GM12891 (cell line): ENCODE measurements around the gene HDAC9.
"Not testable (repeated sequence)": the region's sequence is repeated elsewhere in the genome, so short reads cannot be mapped to it uniquely, and the experiment has no call there.

Experiments
- DNase-seq: peaks from one replicate; pipeline ENCODE4 v3.0.0; 2011; ENCODE audit warnings: low spot score; ENCODE audit not compliant: insufficient read length
- FAIRE-seq: peaks from 2 replicates; lab custom pipeline; 2011; peaks lifted over from hg19 to GRCh38; lab: Jason Lieb, UNC
- PAX5 ChIP-seq: IDR thresholded peaks from 2 replicates; pipeline ENCODE4 v1.6.1; 2011; ENCODE audit warnings: low read length, moderate library complexity, mild to moderate bottlenecking; ENCODE audit not compliant: insufficient read depth, severe bottlenecking
- POLR2A ChIP-seq: IDR thresholded peaks from 2 replicates; pipeline ENCODE4 v1.6.1; 2011; ENCODE audit warnings: low read depth, low read length, control low read depth
- POLR2AphosphoS5 ChIP-seq: IDR thresholded peaks from 2 replicates; pipeline ENCODE4 v1.6.1; 2011; ENCODE audit warnings: low read depth, low read length, control low read depth
- POU2F2 ChIP-seq: IDR thresholded peaks from 2 replicates; pipeline ENCODE4 v1.6.1; 2011; ENCODE audit warnings: low read depth, mild to moderate bottlenecking, control low read depth, low read length, moderate library complexity
- SPI1 ChIP-seq: IDR thresholded peaks from 2 replicates; pipeline ENCODE4 v1.6.1; 2011; ENCODE audit warnings: low read depth, low read length, control low read depth
- TAF1 ChIP-seq: IDR thresholded peaks from 2 replicates; pipeline ENCODE4 v1.6.1; 2011; ENCODE audit warnings: low read depth, low read length, control low read depth

Gene HDAC9

GRCh38 chr7:19024261-19024660 is 528.7 kb downstream of the HDAC9 start:
- DNase-seq, result no peak
- TF ChIP-seq POU2F2 (no peak), PAX5 (no peak), SPI1 (no peak), POLR2AphosphoS5 (no peak), POLR2A (no peak), TAF1 (no peak)
- FAIRE-seq, result no peak

DNA sequence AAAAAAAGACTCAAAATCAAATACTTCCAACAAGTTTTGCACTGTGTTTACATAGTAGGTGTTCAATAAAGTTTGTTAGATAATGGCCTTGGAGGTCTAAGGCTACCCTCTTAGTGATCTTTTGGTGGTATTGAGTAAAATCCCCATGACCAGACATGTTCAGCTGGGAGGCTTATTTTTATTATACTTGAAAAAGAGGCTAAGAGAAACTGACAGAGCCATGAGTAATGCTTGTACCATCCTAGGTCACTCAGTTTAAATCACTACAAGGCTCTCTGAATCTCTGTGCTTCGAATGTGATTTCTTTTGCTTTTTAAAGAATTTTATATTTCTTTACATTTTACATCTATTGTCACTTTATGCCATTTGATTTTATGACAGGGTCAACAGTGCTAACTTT is 531.3 kb downstream of the HDAC9 start:
- no peak for FAIRE-seq
- no peak for DNase-seq
- TF ChIP-seq POU2F2 (no peak), SPI1 (no peak), PAX5 (no peak), TAF1 (no peak), POLR2AphosphoS5 (no peak), POLR2A (no peak)

DNA sequence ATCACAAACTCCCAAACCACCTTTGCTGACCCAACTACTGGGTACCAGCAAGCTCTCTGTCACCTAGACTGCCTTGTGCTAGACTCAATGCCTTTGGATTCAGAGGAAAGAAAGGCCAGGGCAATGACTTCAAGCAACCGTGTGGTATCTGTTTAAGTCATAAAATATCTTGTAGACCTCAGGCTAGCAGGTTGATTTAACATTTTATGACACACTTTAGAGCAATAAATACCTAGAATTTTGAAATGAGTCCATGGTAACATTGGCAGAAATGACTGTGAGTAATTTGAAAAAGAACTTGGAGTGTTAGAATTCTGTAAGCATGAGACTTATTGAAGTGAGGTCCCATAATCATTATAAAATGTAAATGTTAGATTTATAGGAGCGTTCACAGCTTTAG is 534.7 kb downstream of the HDAC9 start:
- DNase-seq (no peak), FAIRE-seq (no peak)
- TF ChIP-seq POU2F2 (no peak), TAF1 (no peak), SPI1 (no peak), POLR2A (no peak), PAX5 (no peak), POLR2AphosphoS5 (no peak)

DNA sequence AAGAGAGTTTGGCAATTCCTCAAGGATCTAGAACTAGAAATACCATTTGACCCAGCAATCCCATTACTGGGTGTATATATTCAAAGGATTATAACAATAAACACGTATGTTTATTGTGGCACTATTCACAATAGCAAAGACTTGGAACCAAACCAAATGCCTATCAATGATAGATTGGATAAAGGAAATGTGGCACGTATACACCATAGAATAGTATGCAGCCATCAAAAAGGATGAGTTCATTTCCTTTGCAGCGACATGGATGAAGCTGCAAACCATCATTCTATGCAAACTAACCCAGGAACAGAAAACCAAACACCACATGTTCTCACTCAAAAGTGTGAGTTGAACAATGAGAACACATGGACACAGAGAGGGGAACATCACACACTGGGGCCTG is 537.4 kb downstream of the HDAC9 start:
- FAIRE-seq, DNase-seq: not testable (repeated sequence)

- peak; percentile 8 for DNase-seq
- no peak for TF ChIP-seq PAX5
- TF ChIP-seq TAF1, result no peak
- no peak for TF ChIP-seq POU2F2
- TF ChIP-seq POLR2AphosphoS5, result no peak
- TF ChIP-seq SPI1, result no peak
- no peak for TF ChIP-seq POLR2A
- peak; percentile 76 for FAIRE-seq
These were observed 556.3 kb downstream of the HDAC9 start for GRCh38 chr7:19051767-19052375.
